Thyroid gland (tissue), 4 donors: ENCODE results near the gene SPA17.

Experiments
- CTCF ChIP-seq, 6 experiments: fragments of 200-600 bp in 3 of 6; fragments of 450-650 bp in 3 of 6; sonication (generic) in 3 of 6; IDR thresholded peaks; one replicate each; pipeline ENCODE4 v1.5.1; 2016 to 2019; ENCODE audit warnings: antibody characterized with exemption in 6 of 6, mild to moderate bottlenecking in 2 of 6, inconsistent platforms in 1 of 6, moderate library complexity in 1 of 6
- POLR2A ChIP-seq, 2 donors: fragments of 450-650 bp; IDR thresholded peaks; one replicate each; pipeline ENCODE4 v1.6.1; 2017; ENCODE audit warnings: antibody characterized with exemption in 2 of 2, mild to moderate bottlenecking in 2 of 2, moderate library complexity in 1 of 2

- no peak for TF ChIP-seq CTCF (IDR thresholded peaks at IDR 0.05)
- TF ChIP-seq POLR2A (IDR thresholded peaks at IDR 0.05) = no peak
Observed at GRCh38 chr11:124635932-124636331, 37.8 kb upstream of the SPA17 start.
